ENCODE measurements around the gene OR8H3. TPM values are rescaled to one million over a fixed set of nuclear protein-coding genes. Genes with fewer than 3 reads are reported as not detected.

OR8H3 gene, protein sequence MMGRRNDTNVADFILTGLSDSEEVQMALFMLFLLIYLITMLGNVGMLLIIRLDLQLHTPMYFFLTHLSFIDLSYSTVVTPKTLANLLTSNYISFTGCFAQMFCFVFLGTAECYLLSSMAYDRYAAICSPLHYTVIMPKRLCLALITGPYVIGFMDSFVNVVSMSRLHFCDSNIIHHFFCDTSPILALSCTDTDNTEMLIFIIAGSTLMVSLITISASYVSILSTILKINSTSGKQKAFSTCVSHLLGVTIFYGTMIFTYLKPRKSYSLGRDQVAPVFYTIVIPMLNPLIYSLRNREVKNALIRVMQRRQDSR
- total RNA-seq: not detected in 2 replicates

DNA sequence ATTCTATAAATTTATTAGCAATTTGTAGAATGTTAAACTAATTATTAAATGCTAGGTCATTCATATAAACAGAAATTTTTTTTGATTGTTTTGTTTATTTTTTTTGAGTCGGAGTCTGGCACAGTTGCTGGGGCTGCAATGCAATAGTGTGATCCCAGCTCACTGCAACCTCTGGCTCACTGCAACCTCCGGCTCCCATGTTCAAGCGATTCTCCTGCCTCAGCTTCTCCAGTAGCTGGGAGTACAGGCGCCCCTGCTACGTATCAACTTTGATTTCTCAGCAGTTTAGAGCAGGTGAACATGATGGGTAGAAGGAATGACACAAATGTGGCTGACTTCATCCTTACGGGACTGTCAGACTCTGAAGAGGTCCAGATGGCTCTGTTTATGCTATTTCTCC is at the start of gene OR8H3:
Gene OR8H3, plus strand, starts transcription at position 301 of the 400 bp plus-strand sequence. Its CDS starts 0 bp downstream, at position 301.

DNA sequence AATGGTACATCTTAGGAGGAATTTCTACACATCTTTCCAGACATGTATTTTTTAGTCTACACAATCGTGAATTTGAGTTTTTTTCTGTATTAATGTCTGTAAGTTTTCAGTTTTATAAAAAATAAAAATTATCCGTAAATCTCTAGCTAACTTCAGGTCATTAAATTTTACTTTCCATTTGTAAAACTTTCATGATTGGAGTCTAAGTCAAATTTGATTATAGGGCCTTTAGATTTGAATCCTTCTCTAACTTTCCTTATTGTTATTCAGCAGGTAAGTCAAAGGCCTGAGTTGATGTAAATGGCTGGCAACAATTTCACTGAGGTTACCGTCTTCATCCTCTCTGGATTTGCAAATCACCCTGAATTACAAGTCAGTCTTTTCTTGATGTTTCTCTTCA is 29.2 kb upstream of the OR8H3 start, which contains the start of gene OR8I2:
Gene OR8I2, plus strand, starts transcription at position 301 of the 400 bp plus-strand sequence. Its CDS starts 0 bp downstream, at position 301.

DNA sequence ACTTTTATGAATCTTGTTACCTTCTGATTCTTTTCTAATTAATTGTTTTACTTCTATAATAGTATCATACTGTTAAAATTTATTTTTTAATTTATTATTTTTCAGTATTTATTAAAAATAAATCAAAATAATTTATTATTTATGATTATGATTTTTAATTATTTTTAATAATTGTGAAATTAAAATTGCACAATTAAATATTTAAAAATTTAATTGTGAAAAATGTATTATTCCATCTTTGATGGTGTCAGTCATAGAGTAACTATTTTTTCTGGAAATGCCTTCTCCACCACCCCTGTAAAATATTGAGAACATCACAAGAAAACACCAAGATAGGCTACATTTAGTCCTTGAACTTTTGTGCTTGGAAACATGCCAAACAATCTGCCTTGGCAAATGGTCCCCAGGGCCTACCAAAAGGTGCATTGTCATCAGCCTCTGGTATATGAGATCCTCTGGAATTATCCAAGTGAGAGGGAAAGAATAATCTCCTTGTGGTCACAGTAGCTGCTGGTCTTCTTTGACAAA is 18.9 kb upstream of the OR8H3 start, which contains the start of gene OR8H2:
Gene OR8H2, plus strand, starts transcription at position 478 of the 528 bp plus-strand sequence. CDS start 1,356 bp downstream, outside the sequence.

DNA sequence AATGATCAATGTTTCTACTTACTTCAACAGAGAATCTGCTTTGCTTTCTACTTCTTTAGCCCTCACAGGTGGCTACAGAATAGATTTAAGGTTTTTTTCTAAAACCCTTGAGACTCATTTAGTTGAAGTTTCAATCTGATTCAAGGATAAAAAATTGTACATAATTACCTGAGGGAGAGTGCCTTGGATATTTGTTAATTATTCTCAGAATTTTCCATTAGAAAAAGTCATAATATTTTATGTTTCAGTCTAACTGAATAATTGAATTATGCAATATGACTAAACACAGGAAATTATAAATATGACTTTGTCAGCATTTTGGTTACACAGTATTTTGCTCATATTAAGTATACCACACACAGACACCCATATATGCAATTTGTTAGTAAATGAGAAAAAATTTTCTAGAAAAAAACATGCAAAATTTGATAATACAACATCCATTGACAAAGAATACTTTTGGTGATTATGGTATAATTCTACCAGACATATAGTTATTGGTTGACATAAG is 18.0 kb downstream of the OR8H3 start, which contains the start of gene OR8J3:
Gene OR8J3, minus strand, starts transcription at position 51 of the 511 bp plus-strand sequence. CDS start 2,483 bp downstream, outside the sequence.

DNA sequence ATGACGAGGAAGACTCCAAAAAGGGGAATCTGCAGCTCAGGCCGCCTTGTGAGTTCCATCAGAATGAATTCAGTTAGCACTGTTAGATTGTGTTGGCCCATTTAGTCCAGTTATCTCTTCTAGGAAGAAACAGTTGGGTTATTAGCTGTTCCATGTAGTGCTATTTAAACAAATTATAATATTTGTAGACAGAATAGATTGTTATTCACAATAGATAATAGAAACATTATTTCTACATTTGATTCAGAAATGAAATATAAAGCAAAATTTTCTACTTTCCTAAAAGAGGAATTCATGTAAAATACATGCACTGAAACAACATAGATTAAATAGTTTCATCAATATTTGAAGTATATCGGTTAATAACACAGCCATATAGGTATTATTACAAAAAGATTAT is 38.0 kb downstream of the OR8H3 start, which contains the start of gene OR8K5:
Gene OR8K5, minus strand, starts transcription at position 101 of the 400 bp plus-strand sequence. Its CDS starts 0 bp downstream, at position 101.

Small RNA genes lying within 50 kb of the gene (small RNA-seq; reads per million reads assigned to genes)
- not detected for gene OR8I4P

Other genes starting within 250 kb of the OR8H3 start
- not detected in 2 replicates for gene TRIM51, start 239.1 kb upstream of the OR8H3 start, total RNA-seq
- not detected in 2 replicates for gene OR5W2, start 207.8 kb upstream of the OR8H3 start, total RNA-seq
- not detected in 2 replicates for gene OR5I1, start 186.0 kb upstream of the OR8H3 start, total RNA-seq
- gene OR10AG1, start 152.4 kb upstream of the OR8H3 start, total RNA-seq: not detected in 2 replicates
- not detected in 2 replicates for gene OR5F1, start 127.7 kb upstream of the OR8H3 start, total RNA-seq
- gene OR5AS1, start 94.7 kb upstream of the OR8H3 start, total RNA-seq: not detected in 2 replicates
- gene OR8I2, start 29.1 kb upstream of the OR8H3 start, total RNA-seq: not detected in 2 replicates
- gene OR8H2, start 18.7 kb upstream of the OR8H3 start, total RNA-seq: not detected in 2 replicates
- not detected in 2 replicates for gene OR8J3, start 17.8 kb downstream of the OR8H3 start, total RNA-seq
- not detected in 2 replicates for gene OR8K5, start 37.9 kb downstream of the OR8H3 start, total RNA-seq
- gene OR5J2, start 54.2 kb downstream of the OR8H3 start, total RNA-seq: not detected in 2 replicates
- gene OR5T2, start 111.9 kb downstream of the OR8H3 start, total RNA-seq: not detected in 2 replicates
- not detected in 2 replicates for gene OR5T3, start 129.9 kb downstream of the OR8H3 start, total RNA-seq
- gene OR5T1, start 151.8 kb downstream of the OR8H3 start, total RNA-seq: not detected in 2 replicates
- not detected in 2 replicates for gene OR8H1, start 169.9 kb downstream of the OR8H3 start, total RNA-seq
- not detected in 2 replicates for gene OR8K3, start 192.8 kb downstream of the OR8H3 start, total RNA-seq
- not detected in 2 replicates for gene OR8K1, start 223.7 kb downstream of the OR8H3 start, total RNA-seq
- gene OR8J1, start 231.9 kb downstream of the OR8H3 start, total RNA-seq: not detected in 2 replicates

Measured in articular chondrocyte of knee joint (primary cell).